Left forelimb (tissue), 1 donor: ENCODE results near the gene PCDHA1.
"Not testable (repeated sequence)": the region's sequence is repeated elsewhere in the genome, so short reads cannot be mapped to it uniquely, and the experiment has no call there.

Experiments used
- DNase-seq: peaks from one replicate; pipeline ENCODE4 v3.0.0-alpha.2; 2018; ENCODE audit warnings: low spot score

The PCDHA1 gene

DNA sequence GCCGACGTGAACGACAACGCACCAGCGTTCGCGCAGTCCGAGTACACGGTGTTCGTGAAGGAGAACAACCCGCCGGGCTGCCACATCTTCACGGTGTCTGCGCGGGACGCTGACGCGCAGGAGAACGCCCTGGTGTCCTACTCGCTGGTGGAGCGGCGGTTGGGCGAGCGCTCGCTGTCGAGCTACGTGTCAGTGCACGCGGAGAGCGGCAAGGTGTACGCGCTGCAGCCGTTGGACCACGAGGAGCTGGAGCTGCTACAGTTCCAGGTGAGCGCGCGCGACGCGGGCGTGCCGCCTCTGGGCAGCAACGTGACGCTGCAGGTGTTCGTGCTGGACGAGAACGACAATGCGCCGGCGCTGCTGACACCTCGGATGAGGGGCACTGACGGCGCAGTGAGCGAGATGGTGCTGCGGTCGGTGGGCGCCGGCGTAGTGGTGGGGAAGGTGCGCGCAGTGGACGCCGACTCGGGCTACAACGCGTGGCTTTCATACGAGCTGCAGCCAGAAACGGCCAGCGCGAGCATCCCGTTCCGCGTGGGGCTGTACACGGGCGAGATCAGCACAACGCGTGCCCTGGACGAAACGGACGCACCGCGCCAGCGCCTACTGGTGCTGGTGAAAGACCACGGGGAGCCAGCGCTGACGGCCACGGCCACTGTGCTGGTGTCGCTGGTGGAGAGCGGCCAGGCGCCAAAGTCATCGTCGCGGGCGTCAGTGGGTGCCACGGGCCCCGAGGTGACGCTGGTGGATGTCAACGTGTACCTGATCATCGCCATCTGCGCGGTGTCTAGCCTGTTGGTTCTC is 64.1 kb downstream of the PCDHA1 start:
- not testable (repeated sequence) for DNase-seq

DNA sequence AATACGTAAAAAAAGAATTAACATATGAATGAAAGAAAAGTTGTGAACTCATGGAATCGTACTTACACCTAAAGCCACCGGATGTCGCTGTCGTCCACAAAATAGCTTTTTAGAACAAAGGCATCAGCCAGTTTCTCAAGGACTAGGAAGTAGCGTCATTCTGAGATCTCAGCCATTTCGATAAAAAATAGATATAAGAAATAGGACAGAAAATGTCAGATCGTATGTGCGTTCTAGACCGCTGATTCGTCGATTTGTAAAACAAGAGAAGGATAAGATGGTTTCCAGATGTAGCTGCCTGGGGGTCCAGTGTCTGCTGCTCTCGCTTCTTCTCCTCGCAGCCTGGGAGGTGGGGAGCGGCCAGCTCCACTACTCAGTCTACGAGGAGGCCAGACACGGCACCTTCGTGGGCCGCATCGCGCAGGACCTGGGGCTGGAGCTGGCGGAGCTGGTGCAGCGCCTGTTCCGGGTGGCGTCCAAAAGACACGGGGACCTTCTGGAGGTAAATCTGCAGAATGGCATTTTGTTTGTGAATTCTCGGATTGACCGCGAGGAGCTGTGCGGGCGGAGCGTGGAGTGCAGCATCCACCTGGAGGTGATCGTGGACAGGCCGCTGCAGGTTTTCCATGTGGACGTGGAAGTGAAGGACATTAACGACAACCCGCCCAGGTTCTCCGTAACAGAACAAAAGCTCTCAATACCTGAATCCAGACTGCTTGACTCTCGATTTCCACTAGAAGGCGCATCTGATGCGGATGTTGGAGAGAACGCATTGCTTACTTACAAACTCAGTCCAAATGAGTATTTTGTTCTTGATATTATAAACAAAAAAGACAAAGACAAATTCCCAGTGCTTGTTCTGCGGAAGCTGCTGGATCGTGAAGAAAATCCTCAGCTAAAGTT is 70.1 kb downstream of the PCDHA1 start, which contains the start of gene PCDHA10:
Gene PCDHA10 (plus strand): TSS at position 126 of the 903 bp plus-strand sequence. CDS start 152 bp downstream, at position 278.
- DNase-seq: no peak

DNA sequence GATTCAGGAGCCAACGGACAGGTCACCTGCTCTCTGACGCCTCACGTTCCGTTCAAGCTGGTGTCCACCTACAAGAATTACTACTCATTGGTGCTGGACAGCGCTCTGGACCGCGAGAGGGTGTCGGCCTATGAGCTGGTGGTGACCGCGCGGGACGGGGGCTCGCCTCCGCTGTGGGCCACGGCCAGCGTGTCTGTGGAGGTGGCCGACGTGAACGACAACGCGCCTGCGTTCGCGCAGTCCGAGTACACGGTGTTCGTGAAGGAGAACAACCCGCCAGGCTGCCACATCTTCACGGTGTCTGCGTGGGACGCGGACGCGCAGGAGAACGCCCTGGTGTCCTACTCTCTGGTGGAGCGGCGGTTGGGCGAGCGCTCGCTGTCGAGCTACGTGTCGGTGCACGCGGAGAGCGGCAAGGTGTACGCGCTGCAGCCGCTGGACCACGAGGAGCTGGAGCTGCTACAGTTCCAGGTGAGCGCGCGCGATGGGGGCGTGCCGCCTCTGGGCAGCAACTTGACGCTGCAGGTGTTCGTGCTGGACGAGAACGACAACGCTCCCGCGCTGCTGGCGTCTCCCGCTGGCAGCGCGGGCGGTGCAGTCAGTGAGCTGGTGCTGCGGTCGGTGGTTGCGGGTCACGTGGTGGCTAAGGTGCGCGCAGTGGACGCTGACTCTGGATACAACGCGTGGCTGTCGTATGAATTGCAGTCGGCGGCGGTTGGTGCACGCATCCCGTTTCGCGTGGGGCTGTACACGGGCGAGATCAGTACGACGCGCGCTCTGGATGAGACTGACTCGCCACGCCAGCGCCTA is 71.4 kb downstream of the PCDHA1 start:
- no peak for DNase-seq

DNA sequence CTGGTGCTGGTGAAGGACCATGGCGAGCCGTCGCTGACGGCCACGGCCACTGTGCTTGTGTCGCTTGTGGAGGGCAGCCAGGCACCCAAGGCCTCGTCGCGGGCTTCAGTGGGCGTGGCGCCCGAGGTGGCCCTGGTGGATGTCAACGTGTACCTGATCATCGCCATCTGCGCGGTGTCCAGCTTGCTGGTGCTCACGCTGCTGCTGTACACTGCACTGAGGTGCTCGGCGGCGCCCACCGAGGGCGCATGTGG is 72.0 kb downstream of the PCDHA1 start:
- DNase-seq: no peak

DNA sequence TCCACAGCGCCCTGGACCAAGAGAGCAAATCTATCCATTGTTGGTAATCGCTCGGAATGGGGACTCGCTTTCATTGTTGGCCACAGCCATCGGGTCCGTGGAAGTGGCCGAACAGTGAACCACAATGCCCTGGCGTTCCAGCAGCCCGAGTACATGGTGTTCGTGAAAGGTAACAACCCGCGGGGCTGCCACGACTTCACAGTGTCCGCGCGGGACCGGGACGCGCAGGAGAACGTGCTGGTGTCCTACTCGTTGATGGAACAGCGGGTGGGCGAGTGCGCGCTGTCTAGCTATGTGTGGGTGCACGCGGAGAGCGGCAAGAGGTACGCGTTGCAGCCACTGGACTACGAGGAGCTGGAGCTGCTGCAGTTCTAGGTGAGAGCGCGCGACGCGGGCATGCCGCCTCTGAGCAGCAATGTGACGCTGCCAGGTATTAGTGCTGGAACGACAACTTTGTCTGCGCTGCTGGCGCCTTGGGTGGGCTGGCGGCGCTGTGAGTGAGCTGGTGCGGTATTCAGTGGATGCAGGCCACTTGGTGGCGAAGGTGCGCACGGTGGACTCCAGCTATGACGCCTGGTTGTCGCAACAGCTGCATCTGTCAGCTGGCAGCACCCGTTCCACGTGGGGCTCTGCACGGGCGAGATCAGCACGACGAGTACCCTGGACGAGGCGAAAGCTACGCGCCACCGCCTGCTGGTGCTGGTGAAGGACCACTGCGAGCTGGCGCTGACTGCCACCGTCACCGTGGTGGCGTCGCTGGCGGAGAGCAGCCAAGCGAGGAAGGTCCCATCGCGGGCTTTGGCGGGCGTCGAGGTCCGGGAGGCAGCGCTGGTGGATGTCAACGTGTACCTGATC is 76.7 kb downstream of the PCDHA1 start:
- no peak for DNase-seq

DNA sequence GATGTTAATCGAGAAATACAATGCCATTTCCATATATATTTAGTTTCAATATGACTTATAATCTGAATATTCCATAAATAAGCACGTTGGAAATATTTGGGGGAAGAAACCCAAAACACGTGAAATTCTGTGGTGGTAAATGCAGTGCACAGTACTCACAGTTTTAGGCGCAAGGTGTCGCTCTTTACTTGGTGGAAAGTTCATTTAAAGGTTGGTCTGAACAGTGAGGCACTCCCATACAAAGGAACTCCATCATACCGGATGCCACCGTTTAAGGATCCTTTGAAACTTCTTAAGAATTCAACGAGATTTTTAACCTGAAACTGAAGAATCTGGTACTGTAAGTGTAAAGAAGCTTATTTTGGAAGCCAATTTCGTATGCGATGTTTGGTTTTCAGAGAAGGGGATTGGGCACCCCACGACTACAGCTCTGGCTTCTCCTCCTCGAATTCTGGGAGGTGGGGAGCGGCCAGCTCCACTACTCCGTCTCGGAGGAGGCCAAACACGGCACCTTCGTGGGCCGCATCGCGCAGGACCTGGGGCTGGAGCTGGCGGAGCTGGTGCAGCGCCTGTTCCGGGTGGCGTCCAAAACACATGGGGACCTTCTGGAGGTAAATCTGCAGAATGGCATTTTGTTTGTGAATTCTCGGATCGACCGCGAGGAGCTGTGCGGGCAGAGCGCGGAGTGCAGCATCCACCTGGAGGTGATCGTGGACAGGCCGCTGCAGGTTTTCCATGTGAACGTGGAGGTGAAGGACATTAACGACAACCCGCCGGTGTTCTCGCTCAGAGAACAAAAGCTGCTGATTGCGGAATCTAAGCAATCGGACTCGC is 83.0 kb downstream of the PCDHA1 start, which contains the start of gene PCDHA11:
Gene PCDHA11 (plus strand): TSS at position 237 of the 834 bp plus-strand sequence. CDS start 147 bp downstream, at position 384.
- no peak for DNase-seq

DNA sequence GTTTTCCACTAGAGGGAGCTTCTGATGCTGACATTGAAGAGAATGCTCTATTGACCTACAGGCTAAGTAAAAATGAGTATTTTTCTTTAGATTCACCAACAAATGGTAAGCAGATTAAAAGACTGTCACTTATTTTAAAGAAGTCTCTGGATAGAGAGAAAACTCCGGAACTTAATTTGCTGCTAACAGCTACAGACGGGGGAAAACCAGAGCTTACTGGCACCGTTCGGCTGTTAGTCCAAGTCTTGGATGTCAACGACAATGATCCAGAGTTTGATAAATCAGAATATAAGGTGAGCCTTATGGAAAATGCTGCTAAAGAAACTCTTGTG is 83.6 kb downstream of the PCDHA1 start:
- no peak for DNase-seq

DNA sequence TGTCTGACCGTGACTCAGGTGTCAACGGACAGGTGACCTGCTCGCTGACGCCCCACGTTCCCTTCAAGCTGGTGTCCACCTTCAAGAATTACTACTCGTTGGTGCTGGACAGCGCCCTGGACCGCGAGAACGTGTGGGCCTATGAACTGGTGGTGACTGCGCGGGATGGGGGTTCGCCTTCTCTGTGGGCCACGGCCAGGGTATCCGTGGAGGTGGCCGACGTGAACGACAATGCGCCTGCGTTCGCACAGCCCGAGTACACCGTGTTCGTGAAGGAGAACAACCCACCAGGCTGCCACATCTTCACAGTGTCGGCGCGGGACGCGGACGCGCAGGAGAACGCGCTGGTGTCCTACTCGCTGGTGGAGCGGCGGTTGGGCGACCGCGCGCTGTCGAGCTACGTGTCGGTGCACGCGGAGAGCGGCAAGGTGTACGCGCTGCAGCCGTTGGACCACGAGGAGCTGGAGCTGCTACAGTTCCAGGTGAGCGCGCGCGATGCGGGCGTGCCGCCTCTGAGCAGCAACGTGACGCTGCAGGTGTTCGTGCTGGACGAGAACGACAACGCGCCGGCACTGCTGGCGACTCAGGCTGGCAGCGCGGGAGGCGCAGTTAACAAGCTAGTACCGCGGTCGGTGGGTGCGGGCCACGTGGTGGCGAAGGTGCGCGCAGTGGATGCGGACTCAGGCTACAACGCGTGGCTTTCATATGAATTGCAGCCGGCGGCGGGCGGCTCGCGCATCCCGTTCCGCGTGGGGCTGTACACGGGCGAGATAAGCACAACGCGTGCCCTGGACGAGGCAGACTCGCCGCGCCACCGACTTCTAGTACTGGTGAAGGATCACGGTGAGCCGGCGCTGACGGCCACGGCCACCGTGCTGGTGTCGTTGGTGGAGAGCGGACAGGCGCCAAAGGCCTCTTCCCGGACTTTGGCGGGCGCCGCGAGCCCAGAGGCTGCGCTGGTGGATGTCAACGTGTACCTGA is 84.6 kb downstream of the PCDHA1 start:
- DNase-seq: no peak

DNA sequence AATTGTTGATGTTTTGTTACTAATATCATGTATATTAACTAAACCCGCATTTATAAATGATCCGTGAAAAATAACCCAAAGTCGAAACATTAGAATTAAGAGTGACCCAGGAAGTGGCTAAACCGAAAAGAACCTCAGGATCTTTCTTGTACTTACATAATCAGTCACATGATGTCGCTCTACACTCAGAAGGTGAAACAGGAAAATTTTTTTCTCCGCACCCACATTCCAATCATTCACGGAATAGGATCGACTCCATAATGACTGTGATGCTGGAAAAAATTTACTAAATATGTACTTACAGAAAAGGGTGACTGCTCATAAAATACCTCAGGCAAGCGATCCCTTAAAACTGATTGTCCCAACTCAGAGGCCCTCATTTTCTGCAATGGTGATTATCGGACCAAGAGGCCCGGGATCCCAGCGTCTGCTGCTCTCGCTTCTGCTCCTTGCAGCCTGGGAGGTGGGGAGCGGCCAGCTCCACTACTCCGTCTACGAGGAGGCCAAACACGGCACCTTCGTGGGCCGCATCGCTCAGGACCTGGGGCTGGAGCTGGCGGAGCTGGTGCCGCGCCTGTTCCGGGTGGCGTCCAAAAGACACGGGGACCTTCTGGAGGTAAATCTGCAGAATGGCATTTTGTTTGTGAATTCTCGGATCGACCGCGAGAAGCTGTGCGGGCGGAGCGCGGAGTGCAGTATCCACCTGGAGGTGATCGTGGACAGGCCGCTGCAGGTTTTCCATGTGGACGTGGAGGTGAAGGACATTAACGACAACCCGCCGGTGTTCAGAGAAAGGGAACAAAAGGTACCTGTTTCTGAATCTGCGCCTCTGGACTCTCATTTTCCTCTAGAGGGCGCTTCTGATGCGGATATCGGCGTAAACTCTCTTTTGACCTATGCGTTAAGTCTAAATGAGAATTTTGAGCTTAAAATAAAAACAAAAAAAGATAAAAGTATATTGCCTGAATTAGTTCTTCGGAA is 89.4 kb downstream of the PCDHA1 start, which contains the start of gene PCDHA12:
Gene PCDHA12 (plus strand): TSS at position 224 of the 981 bp plus-strand sequence. CDS start 165 bp downstream, at position 389.
- DNase-seq: no peak

DNA sequence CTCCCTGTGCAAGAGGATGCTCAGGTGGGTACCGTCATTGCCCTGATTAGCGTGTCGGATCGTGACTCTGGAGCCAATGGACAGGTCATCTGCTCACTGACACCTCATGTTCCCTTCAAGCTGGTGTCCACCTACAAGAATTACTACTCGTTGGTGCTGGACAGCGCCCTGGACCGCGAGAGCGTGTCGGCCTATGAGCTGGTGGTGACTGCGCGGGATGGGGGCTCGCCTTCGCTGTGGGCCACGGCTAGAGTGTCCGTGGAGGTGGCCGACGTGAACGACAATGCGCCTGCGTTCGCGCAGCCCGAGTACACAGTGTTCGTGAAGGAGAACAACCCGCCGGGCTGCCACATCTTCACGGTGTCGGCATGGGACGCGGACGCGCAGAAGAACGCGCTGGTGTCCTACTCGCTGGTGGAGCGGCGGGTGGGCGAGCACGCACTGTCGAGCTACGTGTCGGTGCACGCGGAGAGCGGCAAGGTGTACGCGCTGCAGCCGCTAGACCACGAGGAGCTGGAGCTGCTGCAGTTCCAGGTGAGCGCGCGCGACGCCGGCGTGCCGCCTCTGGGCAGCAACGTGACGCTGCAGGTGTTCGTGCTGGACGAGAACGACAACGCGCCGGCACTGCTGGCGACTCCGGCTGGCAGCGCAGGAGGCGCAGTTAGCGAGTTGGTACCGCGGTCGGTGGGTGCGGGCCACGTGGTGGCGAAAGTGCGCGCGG is 90.8 kb downstream of the PCDHA1 start:
- DNase-seq: not testable (repeated sequence)

DNA sequence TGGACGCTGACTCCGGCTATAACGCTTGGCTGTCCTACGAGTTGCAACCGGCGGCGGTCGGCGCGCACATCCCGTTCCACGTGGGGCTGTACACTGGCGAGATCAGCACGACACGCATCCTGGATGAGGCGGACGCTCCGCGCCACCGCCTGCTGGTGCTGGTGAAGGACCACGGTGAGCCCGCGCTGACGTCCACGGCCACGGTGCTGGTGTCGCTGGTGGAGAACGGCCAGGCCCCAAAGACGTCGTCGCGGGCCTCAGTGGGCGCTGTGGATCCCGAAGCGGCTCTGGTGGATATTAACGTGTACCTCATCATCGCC is 91.3 kb downstream of the PCDHA1 start:
- no peak for DNase-seq

DNA sequence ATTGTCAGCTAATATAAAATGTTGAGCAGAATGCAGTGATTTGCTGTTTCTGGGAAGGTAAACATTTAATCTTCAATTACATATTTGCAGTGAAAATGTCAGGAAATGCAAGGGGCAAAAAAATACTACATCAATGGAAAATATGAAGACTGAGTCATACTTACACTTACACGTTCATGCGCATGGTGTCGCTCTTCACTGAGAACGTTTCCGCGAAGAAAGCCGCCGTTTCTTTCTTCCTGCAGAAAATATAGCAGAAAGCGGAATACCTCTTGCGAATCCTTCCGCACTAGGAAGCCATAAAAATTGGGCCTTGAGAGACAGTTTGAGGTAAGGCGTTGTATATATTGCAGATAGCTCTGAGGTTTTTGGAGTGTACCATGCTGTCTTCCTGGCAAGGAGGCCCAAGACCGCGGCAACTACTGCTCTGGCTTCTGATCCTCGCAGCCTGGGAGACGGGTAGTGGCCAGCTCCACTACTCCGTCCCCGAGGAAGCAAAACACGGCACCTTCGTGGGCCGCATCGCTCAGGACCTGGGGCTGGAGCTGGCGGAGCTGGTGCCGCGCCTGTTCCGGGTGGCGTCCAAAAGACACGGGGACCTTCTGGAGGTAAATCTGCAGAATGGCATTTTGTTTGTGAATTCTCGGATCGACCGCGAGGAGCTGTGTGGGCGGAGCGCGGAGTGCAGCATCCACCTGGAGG is 96.1 kb downstream of the PCDHA1 start, which contains the start of gene PCDHA13:
Gene PCDHA13 (plus strand): TSS at position 236 of the 702 bp plus-strand sequence. CDS start 145 bp downstream, at position 381.
- no peak for DNase-seq

DNA sequence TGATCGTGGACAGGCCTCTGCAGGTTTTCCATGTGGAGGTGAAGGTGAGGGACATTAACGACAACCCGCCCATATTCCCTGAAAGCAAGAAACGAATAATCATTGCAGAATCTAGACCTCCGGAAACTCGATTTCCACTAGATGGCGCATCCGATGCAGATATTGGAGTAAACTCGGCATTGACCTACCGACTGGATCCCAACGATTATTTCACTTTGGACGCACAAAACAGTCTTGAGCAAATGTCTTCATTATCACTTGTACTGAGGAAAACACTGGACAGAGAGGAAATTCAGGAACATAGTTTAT is 96.6 kb downstream of the PCDHA1 start:
- no peak for DNase-seq

DNA sequence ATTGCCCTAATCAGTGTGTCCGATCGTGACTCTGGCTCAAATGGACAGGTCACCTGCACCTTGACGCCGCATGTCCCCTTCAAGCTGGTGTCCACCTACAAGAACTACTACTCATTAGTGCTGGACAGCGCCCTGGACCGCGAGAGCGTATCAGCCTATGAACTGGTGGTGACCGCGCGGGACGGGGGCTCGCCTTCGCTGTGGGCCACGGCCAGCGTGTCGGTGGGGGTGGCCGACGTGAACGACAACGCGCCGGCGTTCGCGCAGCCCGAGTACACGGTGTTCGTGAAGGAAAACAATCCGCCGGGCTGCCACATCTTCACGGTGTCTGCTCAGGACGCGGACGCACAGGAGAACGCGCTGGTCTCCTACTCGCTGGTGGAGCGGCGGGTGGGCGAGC is 97.4 kb downstream of the PCDHA1 start:
- no peak for DNase-seq

DNA sequence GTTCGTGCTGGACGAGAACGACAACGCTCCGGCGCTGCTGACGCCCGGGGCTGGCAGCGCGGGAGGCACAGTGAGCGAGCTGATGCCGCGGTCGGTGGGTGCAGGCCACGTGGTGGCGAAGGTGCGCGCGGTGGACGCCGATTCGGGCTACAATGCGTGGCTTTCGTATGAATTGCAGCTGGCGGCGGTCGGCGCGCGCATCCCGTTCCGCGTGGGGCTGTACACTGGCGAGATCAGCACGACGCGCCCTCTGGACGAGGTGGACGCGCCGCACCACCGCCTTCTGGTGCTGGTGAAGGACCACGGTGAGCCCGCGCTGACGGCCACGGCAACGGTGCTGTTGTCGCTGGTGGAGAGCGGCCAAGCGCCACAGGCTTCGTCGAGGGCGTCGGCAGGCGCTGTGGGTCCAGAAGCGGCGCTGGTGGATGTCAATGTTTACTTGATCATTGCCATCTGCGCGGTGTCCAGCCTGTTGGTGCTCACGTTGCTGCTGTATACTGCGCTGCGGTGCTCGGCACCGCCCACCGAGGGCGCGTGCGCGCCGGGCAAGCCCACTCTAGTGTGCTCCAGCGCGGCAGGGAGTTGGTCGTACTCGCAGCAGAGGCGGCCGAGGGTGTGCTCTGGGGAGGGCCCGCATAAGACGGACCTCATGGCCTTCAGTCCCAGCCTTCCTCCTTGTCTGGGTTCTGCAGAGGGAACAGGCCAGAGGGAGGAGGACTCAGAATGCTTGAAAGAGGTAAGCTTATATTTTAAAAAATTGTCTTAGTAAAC is 98.2 kb downstream of the PCDHA1 start:
- no peak for DNase-seq

DNA sequence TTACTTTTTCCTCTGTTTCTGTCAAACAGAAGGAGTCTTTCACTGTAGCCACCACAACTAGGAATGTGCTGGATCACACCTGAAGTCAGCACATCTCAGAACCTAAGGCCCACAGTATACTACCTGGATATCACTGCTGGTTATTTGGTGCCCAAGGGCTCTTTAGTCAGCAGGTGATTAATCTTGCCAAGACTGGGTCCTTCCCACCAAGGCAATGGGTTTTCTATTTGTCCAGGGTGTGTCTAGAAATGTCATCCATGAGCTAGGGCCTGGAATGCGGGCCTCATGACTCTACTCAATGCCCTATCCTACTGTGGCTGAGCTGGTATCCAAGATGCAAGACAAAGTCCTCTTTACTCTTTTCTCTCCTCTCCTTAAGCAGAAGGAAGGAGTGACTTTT is 130.4 kb downstream of the PCDHA1 start:
- DNase-seq: no peak
